ENCODE data around the gene VOPP1. TPM values are rescaled to one million over a fixed set of nuclear protein-coding genes. Genes with fewer than 3 reads are reported as not detected.
"Not testable (repeated sequence)": the region's sequence is repeated elsewhere in the genome, so short reads cannot be mapped to it uniquely, and the experiment has no call there.

Gene VOPP1
- total RNA-seq, 2 donors from 2014 or later: 114 to 120 TPM

DNA sequence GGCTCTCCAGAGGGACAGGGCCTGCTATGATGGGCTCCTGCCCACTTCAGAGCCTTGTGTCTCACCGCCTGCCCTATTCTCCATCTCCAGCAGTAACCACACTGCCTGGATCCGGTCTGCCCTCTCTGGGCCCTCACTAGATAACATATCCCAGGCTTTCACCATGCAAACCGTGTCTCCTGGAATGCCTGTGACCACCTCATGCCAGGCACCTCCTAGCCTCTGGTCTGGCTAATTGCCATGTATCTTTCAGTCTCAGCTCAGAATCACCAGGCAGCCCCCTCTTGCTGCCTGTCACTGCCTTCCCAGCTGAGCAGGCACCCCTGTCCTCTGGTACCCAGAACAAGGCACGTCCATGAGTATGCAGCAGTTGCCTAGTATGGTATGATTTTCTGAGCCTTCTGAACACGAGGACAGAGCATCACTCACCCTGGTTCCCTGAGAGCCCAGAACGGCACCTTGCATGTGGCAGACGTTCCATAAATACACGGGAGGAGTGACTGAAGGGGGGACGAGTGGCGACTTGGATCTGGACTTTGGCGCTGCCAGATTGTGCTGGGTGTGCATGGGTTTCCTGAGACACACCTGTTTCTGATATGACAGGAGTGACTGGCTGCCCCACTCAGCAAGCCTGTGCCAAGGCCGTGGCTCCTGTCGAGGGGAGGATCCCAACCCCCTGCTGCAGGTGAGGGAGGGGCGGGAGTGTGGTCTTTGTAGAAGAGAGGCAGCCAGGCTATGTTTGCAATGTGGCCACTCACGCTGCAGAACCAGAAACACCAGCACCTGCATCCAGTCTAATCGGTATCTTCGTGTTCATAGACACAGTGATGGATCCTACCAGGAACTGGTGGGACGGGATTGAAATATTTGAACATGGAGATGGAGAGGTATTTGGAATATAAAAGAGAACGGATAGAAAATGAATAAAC, 95.2 kb downstream of the VOPP1 start:
- no peaks in the 10 kb centered on the region for H3K9me3 ChIP-seq (ENCODE audit: control insufficient read depth, low read length, poor library complexity, severe bottlenecking)
- ATAC-seq: no peak
- no peak for DNase-seq
- Mint-ChIP-seq H3K27ac (peak overlapping the region; percentile 92), H3K4me3 (peak overlapping the region; percentile 70), H3K4me1 (peaks cover 66% of the 10 kb centered on the region), H3K27me3 (no peaks in the 10 kb centered on the region), H3K36me3 (ENCODE audit: low read depth) (peaks cover 16% of the 10 kb centered on the region)

DNA sequence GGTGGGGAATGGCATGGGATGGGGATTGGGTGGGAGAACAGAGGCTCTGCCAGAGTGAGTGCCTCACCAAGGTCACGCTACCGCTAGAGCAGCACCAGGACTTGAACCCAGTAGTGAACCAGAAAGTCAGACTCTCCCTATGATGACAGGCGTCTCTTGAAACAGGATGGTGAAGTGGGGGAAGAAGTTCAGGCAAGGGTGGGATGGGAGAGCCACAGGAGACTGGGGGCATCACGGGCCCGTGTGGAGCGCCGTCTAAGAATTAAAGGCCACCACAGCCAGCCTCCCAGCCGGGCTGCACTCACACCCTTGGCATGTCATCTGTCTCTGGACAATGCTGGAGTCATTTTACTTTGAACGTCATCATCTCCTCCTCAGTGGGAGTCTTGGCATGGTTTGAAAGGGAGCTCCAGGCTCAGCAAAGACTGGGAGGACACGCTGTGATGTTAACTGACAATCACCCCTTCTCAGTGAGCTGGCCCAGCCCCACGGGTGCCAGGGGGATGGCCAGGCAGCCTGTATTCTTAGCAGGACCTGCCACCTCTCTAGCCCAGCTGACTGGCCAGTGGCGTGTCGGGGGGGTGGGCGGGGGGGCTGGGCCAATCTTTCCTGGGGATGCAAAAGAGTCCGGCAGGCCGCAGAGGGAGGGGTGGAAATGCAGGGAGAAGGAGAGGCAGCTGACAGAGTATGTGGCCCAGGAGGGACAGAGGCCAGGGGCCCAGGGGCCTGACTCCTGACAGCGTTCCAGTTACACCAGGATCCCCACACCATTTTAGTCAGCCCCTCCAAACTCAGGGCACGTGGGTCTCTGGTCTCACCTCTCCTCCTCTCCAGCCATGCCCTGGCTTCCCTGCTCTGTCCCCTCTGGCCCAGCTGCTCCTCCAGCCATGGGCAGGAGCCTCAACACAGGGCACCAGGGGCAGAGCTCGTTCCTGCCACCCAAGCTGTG, 96.2 kb downstream of the VOPP1 start:
- H3K4me3 Mint-ChIP-seq: peak overlapping the region; percentile 88
- H3K27me3 Mint-ChIP-seq: no peaks in the 10 kb centered on the region
- DNase-seq (no peak), ATAC-seq (no peak)
- peaks cover 64% of the 10 kb centered on the region for H3K4me1 Mint-ChIP-seq
- peaks cover 16% of the 10 kb centered on the region for H3K36me3 Mint-ChIP-seq (ENCODE audit: low read depth)
- H3K27ac Mint-ChIP-seq: peak overlapping the region; percentile 92
- no peaks in the 10 kb centered on the region for H3K9me3 ChIP-seq (ENCODE audit: control insufficient read depth, low read length, poor library complexity, severe bottlenecking)

DNA sequence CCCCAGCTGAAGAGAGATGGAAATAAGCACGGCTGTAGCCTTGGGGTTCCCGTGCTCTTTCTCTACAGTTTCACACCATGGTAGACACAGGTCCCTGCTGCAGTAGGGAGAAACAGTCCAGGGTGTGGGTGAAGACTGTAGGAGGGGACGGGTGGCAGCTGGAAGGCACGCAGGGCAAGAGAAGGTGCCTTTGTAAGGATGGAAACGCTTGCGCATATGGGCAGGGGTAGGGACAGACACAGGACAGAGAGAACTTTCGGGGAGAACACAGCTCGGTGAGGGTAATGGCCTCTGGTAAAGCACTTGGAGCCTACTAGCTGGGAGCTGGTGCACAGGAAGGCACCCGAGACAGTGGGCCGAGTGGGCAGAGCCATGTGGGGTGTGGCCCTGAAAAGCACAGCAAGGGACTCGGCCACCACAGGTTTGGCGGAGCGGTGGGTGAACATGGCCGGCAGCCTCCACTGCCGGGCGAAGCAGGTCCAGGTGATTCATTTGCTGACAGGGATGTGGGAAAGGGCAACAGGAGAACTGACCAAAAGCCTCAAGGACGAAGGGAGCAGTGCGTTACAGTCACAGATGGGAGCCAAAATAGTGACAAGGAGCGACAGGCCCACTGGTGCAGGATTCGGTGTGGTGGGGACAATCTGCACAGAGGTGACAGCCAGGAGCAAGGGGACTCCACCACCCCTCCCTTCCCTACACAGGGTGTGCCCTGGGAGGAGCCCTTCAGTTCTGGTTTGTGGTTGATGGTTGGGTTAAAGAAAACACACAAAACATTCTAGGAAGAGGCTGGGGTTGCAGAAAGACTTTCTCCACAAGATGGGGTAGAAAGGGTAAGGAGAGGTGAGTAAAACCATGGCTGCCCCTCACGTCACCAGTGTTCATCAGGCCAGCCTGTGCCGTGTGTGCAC, 97.1 kb downstream of the VOPP1 start:
- no peaks in the 10 kb centered on the region for H3K9me3 ChIP-seq (ENCODE audit: control insufficient read depth, low read length, poor library complexity, severe bottlenecking)
- peaks cover 11% of the 10 kb centered on the region for H3K36me3 Mint-ChIP-seq (ENCODE audit: low read depth)
- peaks cover 61% of the 10 kb centered on the region for H3K4me1 Mint-ChIP-seq
- H3K27ac Mint-ChIP-seq: peak overlapping the region; percentile 92
- DNase-seq (no peak), ATAC-seq (peak; percentile 72)
- no peaks in the 10 kb centered on the region for H3K27me3 Mint-ChIP-seq
- peak overlapping the region; percentile 88 for H3K4me3 Mint-ChIP-seq

DNA sequence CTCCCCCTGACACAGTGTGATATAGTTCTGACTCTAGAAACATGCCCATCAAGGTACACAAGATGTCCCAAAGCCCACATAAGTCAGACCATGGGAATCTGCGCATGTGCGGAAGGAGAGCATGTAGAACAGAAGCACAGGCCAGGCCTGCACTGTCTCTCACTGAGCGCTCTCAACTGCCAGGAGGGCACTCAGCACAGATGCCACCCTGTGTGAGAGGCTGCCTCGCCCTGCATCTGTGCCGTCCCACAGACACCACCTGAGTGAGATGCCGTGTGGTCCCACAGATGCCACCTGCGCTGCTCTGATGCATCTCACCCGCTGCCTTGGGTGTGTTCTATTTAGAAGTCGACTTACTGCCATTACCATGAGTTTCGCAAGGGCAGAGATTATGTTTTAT, 98.4 kb downstream of the VOPP1 start:
- H3K36me3 Mint-ChIP-seq (ENCODE audit: low read depth): peaks cover 11% of the 10 kb centered on the region

DNA sequence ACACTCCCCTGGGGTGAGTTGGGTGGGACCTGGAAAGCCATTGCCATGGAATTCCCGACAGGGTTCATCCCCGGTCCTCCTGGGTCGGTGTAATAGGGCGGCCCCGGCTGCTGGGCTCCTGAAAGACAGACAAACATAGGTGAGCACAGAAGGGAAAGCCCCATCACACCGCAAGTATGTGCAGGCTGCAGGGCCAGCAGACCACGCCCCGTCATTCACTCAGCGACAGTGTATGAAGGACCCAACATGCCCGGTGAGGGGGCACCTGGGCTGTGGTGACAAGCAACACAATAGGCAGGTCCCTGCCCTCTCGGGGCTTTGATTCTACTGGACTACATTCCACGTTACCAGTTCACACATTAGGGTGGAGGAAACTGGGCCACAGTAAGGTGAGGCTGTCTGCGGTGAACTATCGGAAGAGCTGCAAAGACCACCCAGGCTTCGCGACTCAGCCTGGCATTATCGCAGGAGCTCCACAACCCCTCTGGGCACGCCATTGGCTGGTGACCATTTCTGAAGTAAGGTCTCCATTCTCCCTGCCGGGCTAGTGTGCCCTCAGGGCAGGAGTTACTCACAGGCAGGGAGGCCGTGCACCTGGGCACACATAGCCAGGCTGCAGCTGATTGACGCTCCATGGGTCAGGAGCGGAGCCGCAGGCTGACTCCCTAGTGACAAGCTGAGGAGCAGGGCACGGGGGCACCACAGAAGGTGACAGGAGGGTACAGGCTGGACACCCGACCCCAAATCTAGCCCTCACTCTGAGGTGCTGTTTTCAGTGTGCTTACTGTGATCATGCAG, 99.2 kb downstream of the VOPP1 start:
- DNase-seq (peak in 1 of 3 donors; percentile 27), ATAC-seq (peak; percentile 59)
- no peaks in the 10 kb centered on the region for H3K9me3 ChIP-seq (ENCODE audit: control insufficient read depth, low read length, poor library complexity, severe bottlenecking)
- peak overlapping the region; percentile 92 for H3K27ac Mint-ChIP-seq
- H3K4me3 Mint-ChIP-seq: peak overlapping the region; percentile 45
- H3K27me3 Mint-ChIP-seq: no peaks in the 10 kb centered on the region
- peaks cover 65% of the 10 kb centered on the region for H3K4me1 Mint-ChIP-seq
- H3K36me3 Mint-ChIP-seq (ENCODE audit: low read depth): peaks cover 8% of the 10 kb centered on the region

More for the DNA sequence above, 98.4 kb downstream of the VOPP1 start:
- DNase-seq (no peak), ATAC-seq (no peak)
- peaks cover 66% of the 10 kb centered on the region for H3K4me1 Mint-ChIP-seq
- H3K4me3 Mint-ChIP-seq: no peak overlapping the region
- H3K9me3 ChIP-seq (ENCODE audit: control insufficient read depth, low read length, poor library complexity, severe bottlenecking): no peaks in the 10 kb centered on the region
- no peaks in the 10 kb centered on the region for H3K27me3 Mint-ChIP-seq
- peak overlapping the region; percentile 92 for H3K27ac Mint-ChIP-seq

DNA sequence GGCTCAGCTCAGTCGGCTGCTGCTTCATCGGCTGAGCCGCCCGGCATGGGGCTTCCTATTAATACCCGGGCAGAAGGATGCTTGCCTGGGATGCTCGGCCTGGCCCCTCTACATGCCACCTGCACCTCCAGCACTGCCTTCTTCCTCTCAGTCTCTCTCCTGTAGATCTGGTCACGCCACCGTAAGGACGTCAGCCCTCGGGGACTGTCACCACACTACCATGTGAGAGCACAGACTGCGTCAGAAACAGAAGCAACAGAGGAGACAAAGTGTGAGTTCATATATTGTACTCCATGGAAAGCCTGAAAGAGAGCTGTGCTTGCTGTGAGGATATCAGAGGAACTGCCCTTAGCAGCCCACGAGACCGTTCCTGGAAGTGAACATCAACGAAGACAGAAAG, 99.9 kb downstream of the VOPP1 start:
- not testable (repeated sequence) for ATAC-seq; H3K9me3 ChIP-seq (ENCODE audit: control insufficient read depth, low read length, poor library complexity, severe bottlenecking); H3K27me3 Mint-ChIP-seq; H3K36me3 Mint-ChIP-seq (ENCODE audit: low read depth); DNase-seq; H3K4me3 Mint-ChIP-seq
- peak overlapping the region; percentile 49 for H3K27ac Mint-ChIP-seq
- peaks cover 62% of the 10 kb centered on the region for H3K4me1 Mint-ChIP-seq

DNA sequence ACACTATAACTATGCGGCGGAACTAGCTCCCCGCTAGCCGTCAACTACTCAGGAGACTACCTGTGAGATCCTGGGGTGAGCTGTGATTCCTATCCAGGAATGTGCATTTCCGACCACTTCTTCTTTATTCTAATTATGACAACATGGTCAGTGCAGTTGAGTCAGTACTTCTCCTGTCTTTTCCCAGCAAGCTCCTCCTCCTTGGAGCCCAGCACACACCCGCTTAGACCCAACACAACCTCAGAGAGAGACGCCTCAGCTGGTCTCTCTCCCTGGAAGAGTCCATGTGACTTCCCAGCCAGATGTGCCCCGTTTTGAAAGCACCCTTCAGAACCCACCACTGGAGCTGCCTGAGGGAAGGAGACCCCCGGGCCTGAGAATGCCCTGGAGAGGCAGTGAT, 100.7 kb downstream of the VOPP1 start:
- DNase-seq; H3K36me3 Mint-ChIP-seq (ENCODE audit: low read depth); H3K9me3 ChIP-seq (ENCODE audit: control insufficient read depth, low read length, poor library complexity, severe bottlenecking); ATAC-seq; H3K27me3 Mint-ChIP-seq: not testable (repeated sequence)
- H3K27ac Mint-ChIP-seq: peak overlapping the region; percentile 49
- H3K4me1 Mint-ChIP-seq: peaks cover 60% of the 10 kb centered on the region
- H3K4me3 Mint-ChIP-seq: peak overlapping the region; percentile 53

DNA sequence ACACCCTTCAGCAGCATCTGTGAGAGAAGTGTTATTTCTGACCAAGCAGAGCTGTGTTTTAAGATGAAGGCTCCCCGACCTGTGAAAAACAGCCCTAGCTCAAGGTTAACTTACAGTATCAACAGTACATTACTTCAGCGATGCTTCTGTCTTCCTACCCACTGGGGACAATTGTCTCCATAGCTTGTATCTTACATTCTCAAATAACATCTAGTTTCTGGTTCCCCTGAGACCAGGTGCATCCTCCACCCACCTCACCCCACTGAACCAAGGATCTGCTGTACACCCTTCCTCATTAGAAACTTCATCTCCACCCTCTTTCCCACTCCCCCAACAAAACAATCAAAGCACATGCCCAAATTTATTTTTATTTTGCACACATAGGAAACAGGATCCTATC, 102.0 kb downstream of the VOPP1 start:
- ATAC-seq (no peak), DNase-seq (no peak)
- no peaks in the 10 kb centered on the region for H3K9me3 ChIP-seq (ENCODE audit: control insufficient read depth, low read length, poor library complexity, severe bottlenecking)
- Mint-ChIP-seq H3K27ac (peak overlapping the region; percentile 97), H3K4me3 (peak overlapping the region; percentile 75), H3K27me3 (no peaks in the 10 kb centered on the region), H3K4me1 (peaks cover 58% of the 10 kb centered on the region), H3K36me3 (ENCODE audit: low read depth) (peaks cover 5% of the 10 kb centered on the region)

DNA sequence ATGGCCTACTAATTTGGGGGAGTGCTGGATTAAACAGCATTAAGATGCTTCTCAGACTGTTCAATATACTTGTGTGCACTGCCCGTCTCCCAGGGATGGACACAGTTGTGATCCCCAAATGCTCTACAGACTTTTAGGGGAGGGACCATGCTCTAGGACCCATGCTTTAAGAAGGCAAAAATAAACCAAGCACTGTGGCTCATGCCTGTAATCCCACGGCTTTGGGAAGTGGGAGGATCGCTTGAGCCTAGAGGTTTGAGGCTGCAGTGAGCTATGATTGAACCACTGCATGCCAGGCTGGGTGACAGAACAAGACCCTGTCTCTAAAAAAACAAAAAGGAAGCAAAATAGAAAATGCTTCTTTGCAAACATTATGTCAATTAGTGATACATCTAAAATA, 102.6 kb downstream of the VOPP1 start:
- H3K4me3 Mint-ChIP-seq: no peak overlapping the region
- H3K27me3 Mint-ChIP-seq: no peaks in the 10 kb centered on the region
- peak overlapping the region; percentile 97 for H3K27ac Mint-ChIP-seq
- no peak for ATAC-seq
- DNase-seq: no peak
- H3K9me3 ChIP-seq (ENCODE audit: control insufficient read depth, low read length, poor library complexity, severe bottlenecking): no peaks in the 10 kb centered on the region
- peaks cover 3% of the 10 kb centered on the region for H3K36me3 Mint-ChIP-seq (ENCODE audit: low read depth)
- peaks cover 58% of the 10 kb centered on the region for H3K4me1 Mint-ChIP-seq

DNA sequence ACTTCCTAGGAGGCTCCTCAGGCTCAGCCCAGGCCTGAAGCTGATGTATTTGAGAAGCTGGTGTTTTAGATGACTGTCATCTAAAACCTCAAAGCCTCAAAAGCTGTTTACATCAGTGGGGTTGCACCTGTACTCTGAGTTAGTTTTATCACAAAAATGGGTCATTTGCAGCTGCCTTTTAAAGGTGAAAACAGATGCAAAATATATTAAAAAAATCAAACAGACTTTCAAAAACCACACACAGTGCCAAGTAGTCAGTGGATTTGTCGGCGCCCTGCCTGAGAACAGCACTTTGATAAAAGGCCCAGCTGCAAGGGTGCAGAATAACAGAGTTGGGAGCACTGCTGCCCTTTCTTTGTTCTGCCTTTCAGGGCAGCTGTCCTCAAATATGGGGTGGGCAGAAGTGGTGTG, 103.0 kb downstream of the VOPP1 start:
- no peaks in the 10 kb centered on the region for H3K9me3 ChIP-seq (ENCODE audit: control insufficient read depth, low read length, poor library complexity, severe bottlenecking)
- H3K27me3 Mint-ChIP-seq: no peaks in the 10 kb centered on the region
- H3K27ac Mint-ChIP-seq: peak overlapping the region; percentile 97
- H3K4me1 Mint-ChIP-seq: peaks cover 57% of the 10 kb centered on the region
- H3K36me3 Mint-ChIP-seq (ENCODE audit: low read depth): peaks cover 2% of the 10 kb centered on the region
- H3K4me3 Mint-ChIP-seq: peak overlapping the region; percentile 31
- peak; percentile 88 for ATAC-seq
- DNase-seq: peak in 1 of 3 donors; percentile 34

DNA sequence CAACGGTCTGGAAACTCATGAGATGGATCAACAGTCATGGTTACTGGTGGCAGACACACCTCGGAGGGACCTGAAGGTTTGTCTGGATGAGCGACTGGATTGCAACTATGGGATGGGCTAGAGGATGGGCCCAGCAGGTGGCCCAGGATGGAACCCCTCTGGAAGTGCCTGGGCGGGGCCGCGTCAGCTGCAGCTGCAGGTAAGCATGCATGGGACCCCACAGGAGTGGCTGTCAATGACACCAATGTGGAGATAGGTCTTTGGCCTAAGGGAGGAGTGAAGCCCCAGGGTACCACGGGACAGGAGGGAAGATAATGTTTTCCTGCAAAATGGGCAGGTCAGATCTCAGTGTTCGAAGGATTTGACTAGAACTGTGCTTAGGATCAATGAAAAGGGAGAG, 103.8 kb downstream of the VOPP1 start:
- no peaks in the 10 kb centered on the region for H3K27me3 Mint-ChIP-seq
- H3K9me3 ChIP-seq (ENCODE audit: control insufficient read depth, low read length, poor library complexity, severe bottlenecking): no peaks in the 10 kb centered on the region
- peaks cover 54% of the 10 kb centered on the region for H3K4me1 Mint-ChIP-seq
- H3K36me3 Mint-ChIP-seq (ENCODE audit: low read depth): peaks cover 2% of the 10 kb centered on the region
- peak overlapping the region; percentile 97 for H3K27ac Mint-ChIP-seq
- ATAC-seq: no peak
- DNase-seq: no peak
- peak overlapping the region; percentile 75 for H3K4me3 Mint-ChIP-seq
